Glutamatergic neuron (in vitro differentiated cells): Measurements from ENCODE around the gene EPB41L2. TPM values are rescaled to one million over a fixed set of nuclear protein-coding genes. Genes with fewer than 3 reads are reported as not detected.

Source experiments
- DNase-seq: peaks from one replicate; pipeline ENCODE4 v3.0.0; 2022
- H3K27ac Mint-ChIP-seq: one replicate; pipeline ENCODE4 v1.8.0; 2020; ENCODE audit warnings: mild to moderate bottlenecking, mixed read lengths, inconsistent platforms; ENCODE audit not compliant: unreplicated experiment
- H3K27me3 Mint-ChIP-seq: one replicate; pipeline ENCODE4 v1.8.0; 2020; ENCODE audit warnings: mild to moderate bottlenecking, moderate library complexity, mixed read lengths, inconsistent platforms; ENCODE audit not compliant: unreplicated experiment
- H3K36me3 Mint-ChIP-seq: one replicate; pipeline ENCODE4 v1.8.0; 2020; ENCODE audit warnings: mild to moderate bottlenecking, mixed read lengths, inconsistent platforms; ENCODE audit not compliant: unreplicated experiment
- H3K4me1 Mint-ChIP-seq: one replicate; pipeline ENCODE4 v1.8.0; 2020; ENCODE audit warnings: mild to moderate bottlenecking, low read depth, mixed read lengths, inconsistent platforms; ENCODE audit not compliant: unreplicated experiment
- H3K4me3 Mint-ChIP-seq: one replicate; pipeline ENCODE4 v1.8.0; 2020; ENCODE audit warnings: mild to moderate bottlenecking, mixed read lengths, inconsistent platforms; ENCODE audit not compliant: unreplicated experiment
- H3K9me3 Mint-ChIP-seq: one replicate; pipeline ENCODE4 v1.8.0; 2020; ENCODE audit warnings: mild to moderate bottlenecking, moderate library complexity, mixed read lengths, inconsistent platforms; ENCODE audit not compliant: unreplicated experiment
- CTCF ChIP-seq: fragments of 200-600 bp; sonication (generic); IDR thresholded peaks from one replicate; pipeline ENCODE4 v1.5.0; 2021; ENCODE audit not compliant: partially characterized antibody, unreplicated experiment
- total RNA-seq: library from RNA; stranded (reverse); fragmentation: NEBNext Ultra II Directional; extraction: Animal tissue kit (Norgen Biotek cat#: 25700); gene quantifications from one replicate; pipeline ENCODE4 v1.2.1, GENCODE V29; 2021; ENCODE audit not compliant: unreplicated experiment

Gene EPB41L2
- total RNA-seq, 1 donor from 2014 or later: 36.2 TPM

GRCh38 chr6:130903007-130903406 lies 160.0 kb downstream of the EPB41L2 start:
- Mint-ChIP-seq H3K36me3 (no peaks in the 10 kb centered on the region), H3K27ac (no peak overlapping the region), H3K4me3 (no peak overlapping the region), H3K9me3 (no peaks in the 10 kb centered on the region), H3K4me1 (no peaks in the 10 kb centered on the region), H3K27me3 (no peaks in the 10 kb centered on the region)
- TF ChIP-seq CTCF: no peak
- DNase-seq: no peak

- Mint-ChIP-seq H3K9me3 (no peaks in the 10 kb centered on the region), H3K27ac (no peak overlapping the region), H3K27me3 (no peaks in the 10 kb centered on the region), H3K36me3 (no peaks in the 10 kb centered on the region), H3K4me3 (no peak overlapping the region), H3K4me1 (no peaks in the 10 kb centered on the region)
- no peak for DNase-seq
- TF ChIP-seq CTCF: no peak
Observed at GRCh38 chr6:130900913-130901312, 162.1 kb downstream of the EPB41L2 start.

GRCh38 chr6:130896249-130896648 lies 166.8 kb downstream of the EPB41L2 start:
- DNase-seq: no peak
- TF ChIP-seq CTCF: no peak
- H3K36me3 Mint-ChIP-seq: no peaks in the 10 kb centered on the region
- H3K27ac Mint-ChIP-seq: no peak overlapping the region
- no peak overlapping the region for H3K4me3 Mint-ChIP-seq
- H3K9me3 Mint-ChIP-seq: peaks cover 1% of the 10 kb centered on the region
- no peaks in the 10 kb centered on the region for H3K4me1 Mint-ChIP-seq
- H3K27me3 Mint-ChIP-seq: no peaks in the 10 kb centered on the region

- no peaks in the 10 kb centered on the region for H3K27me3 Mint-ChIP-seq
- DNase-seq: no peak
- H3K9me3 Mint-ChIP-seq: peaks cover 1% of the 10 kb centered on the region
- H3K4me1 Mint-ChIP-seq: no peaks in the 10 kb centered on the region
- TF ChIP-seq CTCF: no peak
- H3K36me3 Mint-ChIP-seq: no peaks in the 10 kb centered on the region
- H3K27ac Mint-ChIP-seq: no peak overlapping the region
- H3K4me3 Mint-ChIP-seq: no peak overlapping the region
Observed at GRCh38 chr6:130895516-130895915, 167.5 kb downstream of the EPB41L2 start.

GRCh38 chr6:130893766-130894165 lies 169.3 kb downstream of the EPB41L2 start:
- no peak overlapping the region for H3K27ac Mint-ChIP-seq
- H3K4me3 Mint-ChIP-seq: no peak overlapping the region

More at GRCh38 chr6:130893766-130894165, 169.3 kb downstream of the EPB41L2 start:
- TF ChIP-seq CTCF: no peak
- no peaks in the 10 kb centered on the region for H3K27me3 Mint-ChIP-seq
- no peaks in the 10 kb centered on the region for H3K4me1 Mint-ChIP-seq
- DNase-seq: no peak
- H3K36me3 Mint-ChIP-seq: no peaks in the 10 kb centered on the region
- peaks cover 1% of the 10 kb centered on the region for H3K9me3 Mint-ChIP-seq
